Skeletal muscle tissue (tissue), 4 donors: ENCODE measurements around the gene KCNH8. TPM values are rescaled to one million over a fixed set of nuclear protein-coding genes. Genes with fewer than 3 reads are reported as not detected.
"Not testable (repeated sequence)": the region's sequence is repeated elsewhere in the genome, so short reads cannot be mapped to it uniquely, and the experiment has no call there.

Experiments
- H3K27ac ChIP-seq: one replicate; pipeline ENCODE4 v1.7.0; 2013; ENCODE audit warnings: mild to moderate bottlenecking, low read depth, low read length, inconsistent platforms
- H3K27me3 ChIP-seq, 3 donors: one replicate each; pipeline ENCODE4 v1.7.0; 2013; ENCODE audit warnings: low read length in 3 of 3; ENCODE audit not compliant: control insufficient read depth in 3 of 3, insufficient read depth in 3 of 3
- H3K36me3 ChIP-seq, 3 donors: one replicate each; pipeline ENCODE4 v1.7.0; 2013; ENCODE audit warnings: low read length in 3 of 3; ENCODE audit not compliant: control insufficient read depth in 3 of 3, insufficient read depth in 3 of 3
- H3K4me1 ChIP-seq, 3 donors: one replicate each; pipeline ENCODE4 v1.7.0; 2013; ENCODE audit warnings: low read length in 3 of 3, mild to moderate bottlenecking in 3 of 3; ENCODE audit not compliant: control insufficient read depth in 3 of 3, insufficient read depth in 3 of 3
- H3K4me3 ChIP-seq, 3 donors: one replicate each; pipeline ENCODE4 v1.7.0; 2013; ENCODE audit warnings: low read length in 3 of 3
- H3K9ac ChIP-seq, 3 donors: one replicate each; pipeline ENCODE4 v1.7.0; 2013; ENCODE audit warnings: low read length in 3 of 3, mild to moderate bottlenecking in 3 of 3, moderate library complexity in 2 of 3, low read depth in 1 of 3
- H3K9me3 ChIP-seq, 3 donors: one replicate each; pipeline ENCODE4 v1.7.0; 2013; ENCODE audit warnings: low read length in 3 of 3; ENCODE audit not compliant: control insufficient read depth in 3 of 3
- total RNA-seq: library from RNA; depleted of rRNA; stranded (reverse); fragments of >200 nt; gene quantifications from one replicate; pipeline ENCODE4 v1.2.3, GENCODE V29; 2014
- donor health status: Osteomylitis.

Gene KCNH8
- total RNA-seq: under 0.01 TPM

GRCh38 chr3:19147905-19148767 is at the start of gene KCNH8:
Gene KCNH8, plus strand, starts transcription at chr3:19148510. Its CDS starts 210 bp downstream, at chr3:19148720.
- peak within 1 kb of the TSS; percentile 76 to 85 (median 78) for H3K4me3 ChIP-seq
- H3K9ac ChIP-seq: peak within 1 kb of the TSS in 2 of 3 donors; percentile 54 to 64
- H3K27ac ChIP-seq: no peak within 1 kb of the TSS
- H3K4me1 ChIP-seq: peaks cover 11 to 13% (median 11%) of the 10 kb centered on the region in 3 donors
- H3K9me3 ChIP-seq: no peaks in the 10 kb centered on the region
- H3K27me3 ChIP-seq: peaks cover 0 to 18% (median 4%) of the 10 kb centered on the region in 3 donors
- no peaks in the 10 kb centered on the region for H3K36me3 ChIP-seq

GRCh38 chr3:19102654-19103290 is 45.5 kb upstream of the KCNH8 start:
- not testable (repeated sequence) for H3K36me3 ChIP-seq, H3K4me1 ChIP-seq, H3K27me3 ChIP-seq, H3K27ac ChIP-seq, H3K4me3 ChIP-seq, H3K9me3 ChIP-seq, H3K9ac ChIP-seq

GRCh38 chr3:19103510-19103909 is 44.8 kb upstream of the KCNH8 start:
- no peaks in the 10 kb centered on the region for H3K36me3 ChIP-seq
- H3K27me3 ChIP-seq: no peaks in the 10 kb centered on the region
- no peak overlapping the region for H3K9ac ChIP-seq
- no peak overlapping the region for H3K4me3 ChIP-seq
- H3K27ac ChIP-seq: no peak overlapping the region
- H3K4me1 ChIP-seq: no peaks in the 10 kb centered on the region
- H3K9me3 ChIP-seq: no peaks in the 10 kb centered on the region

GRCh38 chr3:19104459-19104858 is 43.9 kb upstream of the KCNH8 start:
- H3K4me3 ChIP-seq: no peak overlapping the region
- no peaks in the 10 kb centered on the region for H3K36me3 ChIP-seq
- no peaks in the 10 kb centered on the region for H3K27me3 ChIP-seq
- H3K9me3 ChIP-seq: no peaks in the 10 kb centered on the region
- H3K4me1 ChIP-seq: no peaks in the 10 kb centered on the region
- no peak overlapping the region for H3K27ac ChIP-seq
- H3K9ac ChIP-seq: no peak overlapping the region

GRCh38 chr3:19105826-19106225 is 42.5 kb upstream of the KCNH8 start:
- Histone ChIP-seq H3K4me3 (no peak overlapping the region), H3K27ac (no peak overlapping the region), H3K36me3 (no peaks in the 10 kb centered on the region), H3K9ac (no peak overlapping the region), H3K27me3 (no peaks in the 10 kb centered on the region), H3K9me3 (no peaks in the 10 kb centered on the region), H3K4me1 (no peaks in the 10 kb centered on the region)

- no peaks in the 10 kb centered on the region for H3K36me3 ChIP-seq
- H3K9me3 ChIP-seq: no peaks in the 10 kb centered on the region
- no peak overlapping the region for H3K4me3 ChIP-seq
- H3K27me3 ChIP-seq: no peaks in the 10 kb centered on the region
- H3K27ac ChIP-seq: no peak overlapping the region
- H3K4me1 ChIP-seq: no peaks in the 10 kb centered on the region
- no peak overlapping the region for H3K9ac ChIP-seq
Measured at GRCh38 chr3:19106307-19106706, 42.0 kb upstream of the KCNH8 start.

- H3K4me3 ChIP-seq: no peak overlapping the region
- no peaks in the 10 kb centered on the region for H3K9me3 ChIP-seq
- H3K27ac ChIP-seq: no peak overlapping the region
- no peaks in the 10 kb centered on the region for H3K27me3 ChIP-seq
- H3K4me1 ChIP-seq: no peaks in the 10 kb centered on the region
- H3K9ac ChIP-seq: no peak overlapping the region
- no peaks in the 10 kb centered on the region for H3K36me3 ChIP-seq
Measured at GRCh38 chr3:19107719-19108118, 40.6 kb upstream of the KCNH8 start.

GRCh38 chr3:19110335-19110895 is 37.9 kb upstream of the KCNH8 start:
- H3K9me3 ChIP-seq: no peaks in the 10 kb centered on the region
- H3K4me3 ChIP-seq: no peak overlapping the region
- H3K27me3 ChIP-seq: no peaks in the 10 kb centered on the region
- H3K4me1 ChIP-seq: no peaks in the 10 kb centered on the region
- no peak overlapping the region for H3K9ac ChIP-seq
- no peaks in the 10 kb centered on the region for H3K36me3 ChIP-seq
- H3K27ac ChIP-seq: no peak overlapping the region

GRCh38 chr3:19114461-19114860 is 33.8 kb upstream of the KCNH8 start:
- Histone ChIP-seq H3K4me3 (no peak overlapping the region), H3K27ac (no peak overlapping the region), H3K9ac (no peak overlapping the region), H3K27me3 (no peaks in the 10 kb centered on the region), H3K36me3 (no peaks in the 10 kb centered on the region), H3K4me1 (no peaks in the 10 kb centered on the region), H3K9me3 (peaks cover 0 to 2% (median 0%) of the 10 kb centered on the region in 3 donors)

- H3K9me3 ChIP-seq: peaks cover 0 to 2% (median 0%) of the 10 kb centered on the region in 3 donors
- H3K4me1 ChIP-seq: no peaks in the 10 kb centered on the region
- no peaks in the 10 kb centered on the region for H3K36me3 ChIP-seq
- no peak overlapping the region for H3K4me3 ChIP-seq
- H3K27me3 ChIP-seq: no peaks in the 10 kb centered on the region
- no peak overlapping the region for H3K27ac ChIP-seq
- no peak overlapping the region for H3K9ac ChIP-seq
Measured at GRCh38 chr3:19116239-19116638, 32.1 kb upstream of the KCNH8 start.
